ENCODE measurements around the gene WDR75.

Gene WDR75

GRCh38 chr2:189500456-189501160 is 59.3 kb downstream of the WDR75 start:
- Histone ChIP-seq H3K27ac (ENCODE audit: low read depth, low read length) (no peak overlapping the region), H3K36me3 (ENCODE audit: insufficient read depth, low read length) (no peaks in the 10 kb centered on the region), H3K9ac (ENCODE audit: low read length) (no peak overlapping the region), H3K4me3 (ENCODE audit: low read depth in 1 of 2, low read length in 2 of 2) (no peak overlapping the region), H3K4me1 (ENCODE audit: insufficient read depth, low read length) (no peaks in the 10 kb centered on the region), H3K9me3 (ENCODE audit: low read length) (no peaks in the 10 kb centered on the region), H3K27me3 (ENCODE audit: control insufficient read depth in 1 of 2, insufficient read depth in 2 of 2, low read length in 2 of 2) (no peaks in the 10 kb centered on the region)

- no peaks in the 10 kb centered on the region for H3K36me3 ChIP-seq (ENCODE audit: insufficient read depth, low read length)
- no peaks in the 10 kb centered on the region for H3K9me3 ChIP-seq (ENCODE audit: low read length)
- H3K9ac ChIP-seq (ENCODE audit: low read length): no peak overlapping the region
- no peaks in the 10 kb centered on the region for H3K27me3 ChIP-seq (ENCODE audit: control insufficient read depth in 1 of 2, insufficient read depth in 2 of 2, low read length in 2 of 2)
- H3K27ac ChIP-seq (ENCODE audit: low read depth, low read length): no peak overlapping the region
- H3K4me3 ChIP-seq (ENCODE audit: low read depth in 1 of 2, low read length in 2 of 2): no peak overlapping the region
- no peaks in the 10 kb centered on the region for H3K4me1 ChIP-seq (ENCODE audit: insufficient read depth, low read length)
These were observed 60.2 kb downstream of the WDR75 start for GRCh38 chr2:189501487-189501886.

GRCh38 chr2:189502714-189503113 is 61.4 kb downstream of the WDR75 start:
- no peak overlapping the region for H3K27ac ChIP-seq (ENCODE audit: low read depth, low read length)
- no peak overlapping the region for H3K4me3 ChIP-seq (ENCODE audit: low read depth in 1 of 2, low read length in 2 of 2)
- no peaks in the 10 kb centered on the region for H3K27me3 ChIP-seq (ENCODE audit: control insufficient read depth in 1 of 2, insufficient read depth in 2 of 2, low read length in 2 of 2)
- H3K9me3 ChIP-seq (ENCODE audit: low read length): no peaks in the 10 kb centered on the region
- no peak overlapping the region for H3K9ac ChIP-seq (ENCODE audit: low read length)
- no peaks in the 10 kb centered on the region for H3K4me1 ChIP-seq (ENCODE audit: insufficient read depth, low read length)
- no peaks in the 10 kb centered on the region for H3K36me3 ChIP-seq (ENCODE audit: insufficient read depth, low read length)

GRCh38 chr2:189504238-189504637 is 63.0 kb downstream of the WDR75 start:
- H3K36me3 ChIP-seq (ENCODE audit: insufficient read depth, low read length): no peaks in the 10 kb centered on the region
- H3K9me3 ChIP-seq (ENCODE audit: low read length): no peaks in the 10 kb centered on the region
- H3K27ac ChIP-seq (ENCODE audit: low read depth, low read length): no peak overlapping the region
- no peak overlapping the region for H3K4me3 ChIP-seq (ENCODE audit: low read depth in 1 of 2, low read length in 2 of 2)
- no peak overlapping the region for H3K9ac ChIP-seq (ENCODE audit: low read length)
- no peaks in the 10 kb centered on the region for H3K4me1 ChIP-seq (ENCODE audit: insufficient read depth, low read length)
- no peaks in the 10 kb centered on the region for H3K27me3 ChIP-seq (ENCODE audit: control insufficient read depth in 1 of 2, insufficient read depth in 2 of 2, low read length in 2 of 2)

- Histone ChIP-seq H3K27me3 (ENCODE audit: control insufficient read depth in 1 of 2, insufficient read depth in 2 of 2, low read length in 2 of 2) (no peaks in the 10 kb centered on the region), H3K27ac (ENCODE audit: low read depth, low read length) (no peak overlapping the region)
These were observed 64.2 kb downstream of the WDR75 start for GRCh38 chr2:189505492-189505891.

GRCh38 chr2:189506514-189506976 is 65.3 kb downstream of the WDR75 start:
- Histone ChIP-seq H3K36me3 (ENCODE audit: insufficient read depth, low read length) (no peaks in the 10 kb centered on the region), H3K27ac (ENCODE audit: low read depth, low read length) (no peak overlapping the region), H3K27me3 (ENCODE audit: control insufficient read depth in 1 of 2, insufficient read depth in 2 of 2, low read length in 2 of 2) (no peaks in the 10 kb centered on the region), H3K9me3 (ENCODE audit: low read length) (no peaks in the 10 kb centered on the region), H3K9ac (ENCODE audit: low read length) (no peak overlapping the region), H3K4me1 (ENCODE audit: insufficient read depth, low read length) (no peaks in the 10 kb centered on the region), H3K4me3 (ENCODE audit: low read depth in 1 of 2, low read length in 2 of 2) (no peak overlapping the region)

More at GRCh38 chr2:189505492-189505891, 64.2 kb downstream of the WDR75 start:
- no peaks in the 10 kb centered on the region for H3K9me3 ChIP-seq (ENCODE audit: low read length)
- no peaks in the 10 kb centered on the region for H3K36me3 ChIP-seq (ENCODE audit: insufficient read depth, low read length)
- no peak overlapping the region for H3K9ac ChIP-seq (ENCODE audit: low read length)
- H3K4me3 ChIP-seq (ENCODE audit: low read depth in 1 of 2, low read length in 2 of 2): no peak overlapping the region
- H3K4me1 ChIP-seq (ENCODE audit: insufficient read depth, low read length): no peaks in the 10 kb centered on the region

- Histone ChIP-seq H3K27ac (ENCODE audit: low read depth, low read length) (no peak overlapping the region), H3K4me1 (ENCODE audit: insufficient read depth, low read length) (peaks cover 5% of the 10 kb centered on the region), H3K9me3 (ENCODE audit: low read length) (no peaks in the 10 kb centered on the region), H3K9ac (ENCODE audit: low read length) (no peak overlapping the region), H3K27me3 (ENCODE audit: control insufficient read depth in 1 of 2, insufficient read depth in 2 of 2, low read length in 2 of 2) (no peaks in the 10 kb centered on the region), H3K4me3 (ENCODE audit: low read depth in 1 of 2, low read length in 2 of 2) (no peak overlapping the region), H3K36me3 (ENCODE audit: insufficient read depth, low read length) (no peaks in the 10 kb centered on the region)
These were observed 70.1 kb downstream of the WDR75 start for GRCh38 chr2:189511210-189511959.

- Histone ChIP-seq H3K4me3 (ENCODE audit: low read depth in 1 of 2, low read length in 2 of 2) (no peak overlapping the region), H3K36me3 (ENCODE audit: insufficient read depth, low read length) (no peaks in the 10 kb centered on the region), H3K9ac (ENCODE audit: low read length) (no peak overlapping the region), H3K4me1 (ENCODE audit: insufficient read depth, low read length) (peaks cover 5% of the 10 kb centered on the region), H3K27ac (ENCODE audit: low read depth, low read length) (no peak overlapping the region), H3K9me3 (ENCODE audit: low read length) (no peaks in the 10 kb centered on the region), H3K27me3 (ENCODE audit: control insufficient read depth in 1 of 2, insufficient read depth in 2 of 2, low read length in 2 of 2) (no peaks in the 10 kb centered on the region)
These were observed 70.7 kb downstream of the WDR75 start for GRCh38 chr2:189511960-189512319.

- Histone ChIP-seq H3K36me3 (ENCODE audit: insufficient read depth, low read length) (no peaks in the 10 kb centered on the region), H3K9me3 (ENCODE audit: low read length) (no peaks in the 10 kb centered on the region), H3K4me1 (ENCODE audit: insufficient read depth, low read length) (peaks cover 5% of the 10 kb centered on the region), H3K27me3 (ENCODE audit: control insufficient read depth in 1 of 2, insufficient read depth in 2 of 2, low read length in 2 of 2) (no peaks in the 10 kb centered on the region), H3K4me3 (ENCODE audit: low read depth in 1 of 2, low read length in 2 of 2) (no peak overlapping the region), H3K27ac (ENCODE audit: low read depth, low read length) (no peak overlapping the region), H3K9ac (ENCODE audit: low read length) (no peak overlapping the region)
These were observed 71.6 kb downstream of the WDR75 start for GRCh38 chr2:189512879-189513278.

GRCh38 chr2:189514104-189514503 is 72.8 kb downstream of the WDR75 start:
- Histone ChIP-seq H3K27ac (ENCODE audit: low read depth, low read length) (no peak overlapping the region), H3K27me3 (ENCODE audit: control insufficient read depth in 1 of 2, insufficient read depth in 2 of 2, low read length in 2 of 2) (no peaks in the 10 kb centered on the region), H3K9me3 (ENCODE audit: low read length) (no peaks in the 10 kb centered on the region), H3K4me1 (ENCODE audit: insufficient read depth, low read length) (peaks cover 5% of the 10 kb centered on the region), H3K4me3 (ENCODE audit: low read depth in 1 of 2, low read length in 2 of 2) (no peak overlapping the region), H3K36me3 (ENCODE audit: insufficient read depth, low read length) (no peaks in the 10 kb centered on the region), H3K9ac (ENCODE audit: low read length) (no peak overlapping the region)

GRCh38 chr2:189515264-189515663 is 74.0 kb downstream of the WDR75 start:
- H3K9me3 ChIP-seq (ENCODE audit: low read length): no peaks in the 10 kb centered on the region
- H3K4me1 ChIP-seq (ENCODE audit: insufficient read depth, low read length): peaks cover 5% of the 10 kb centered on the region
- no peak overlapping the region for H3K27ac ChIP-seq (ENCODE audit: low read depth, low read length)
- H3K9ac ChIP-seq (ENCODE audit: low read length): no peak overlapping the region
- no peaks in the 10 kb centered on the region for H3K36me3 ChIP-seq (ENCODE audit: insufficient read depth, low read length)
- H3K27me3 ChIP-seq (ENCODE audit: control insufficient read depth in 1 of 2, insufficient read depth in 2 of 2, low read length in 2 of 2): no peaks in the 10 kb centered on the region
- H3K4me3 ChIP-seq (ENCODE audit: low read depth in 1 of 2, low read length in 2 of 2): no peak overlapping the region

- no peak overlapping the region for H3K27ac ChIP-seq (ENCODE audit: low read depth, low read length)
- H3K9me3 ChIP-seq (ENCODE audit: low read length): no peaks in the 10 kb centered on the region
- no peak overlapping the region for H3K9ac ChIP-seq (ENCODE audit: low read length)
- no peaks in the 10 kb centered on the region for H3K27me3 ChIP-seq (ENCODE audit: control insufficient read depth in 1 of 2, insufficient read depth in 2 of 2, low read length in 2 of 2)
- H3K4me3 ChIP-seq (ENCODE audit: low read depth in 1 of 2, low read length in 2 of 2): no peak overlapping the region
- H3K4me1 ChIP-seq (ENCODE audit: insufficient read depth, low read length): peaks cover 5% of the 10 kb centered on the region
- no peaks in the 10 kb centered on the region for H3K36me3 ChIP-seq (ENCODE audit: insufficient read depth, low read length)
These were observed 75.3 kb downstream of the WDR75 start for GRCh38 chr2:189516546-189516945.
